Activated naive CD8-positive, alpha-beta T cell treated with anti-CD3 and anti-CD28 coated beads, Interleukin-2, amount 50 U/mL, for 24 hours (primary cell): ENCODE measurements around the gene MMP7.

Experiments
- ATAC-seq: fragments of 150-1000 bp; cut with Tn5 transposase; one replicate; pipeline ENCODE4 v1.10.0; 2021
- DNase-seq: peaks from one replicate; pipeline ENCODE4 v3.0.0; 2021
- H3K27ac Mint-ChIP-seq: one replicate; pipeline ENCODE4 v1.8.0; 2021; ENCODE audit warnings: mild to moderate bottlenecking, mixed read lengths
- H3K27me3 Mint-ChIP-seq: one replicate; pipeline ENCODE4 v1.8.0; 2021; ENCODE audit warnings: mixed read lengths
- H3K36me3 Mint-ChIP-seq: one replicate; pipeline ENCODE4 v1.8.0; 2021; ENCODE audit warnings: low read depth, mixed read lengths
- H3K4me1 Mint-ChIP-seq: one replicate; pipeline ENCODE4 v1.8.0; 2021; ENCODE audit warnings: mixed read lengths
- H3K4me3 Mint-ChIP-seq: one replicate; pipeline ENCODE4 v1.8.0; 2021; ENCODE audit warnings: mild to moderate bottlenecking, moderate library complexity, mixed read lengths
- H3K9me3 Mint-ChIP-seq: one replicate; pipeline ENCODE4 v1.8.0; 2021; ENCODE audit warnings: mixed read lengths

Gene MMP7, protein sequence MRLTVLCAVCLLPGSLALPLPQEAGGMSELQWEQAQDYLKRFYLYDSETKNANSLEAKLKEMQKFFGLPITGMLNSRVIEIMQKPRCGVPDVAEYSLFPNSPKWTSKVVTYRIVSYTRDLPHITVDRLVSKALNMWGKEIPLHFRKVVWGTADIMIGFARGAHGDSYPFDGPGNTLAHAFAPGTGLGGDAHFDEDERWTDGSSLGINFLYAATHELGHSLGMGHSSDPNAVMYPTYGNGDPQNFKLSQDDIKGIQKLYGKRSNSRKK

DNA sequence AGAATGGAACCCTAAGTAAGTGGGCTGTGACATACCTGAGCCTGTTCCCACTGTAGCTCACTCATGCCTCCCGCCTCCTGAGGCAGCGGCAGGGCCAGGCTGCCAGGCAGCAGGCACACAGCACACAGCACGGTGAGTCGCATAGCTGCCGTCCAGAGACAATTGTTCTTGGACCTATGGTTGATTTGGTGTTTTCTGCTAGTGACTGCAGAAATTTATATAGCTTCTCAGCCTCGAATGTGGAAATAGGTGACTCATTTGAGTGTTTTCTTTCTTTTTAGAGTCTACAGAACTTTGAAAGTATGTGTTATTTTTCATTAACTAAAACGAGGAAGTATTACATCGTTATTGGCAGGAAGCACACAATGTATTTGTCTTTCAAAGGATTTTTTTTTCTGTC lies at the start of gene MMP7:
Gene MMP7 (minus strand): TSS at position 190 of the 400 bp plus-strand sequence. CDS start 47 bp downstream, at position 143.
- ATAC-seq = no peak
- Mint-ChIP-seq H3K4me1 (peaks cover 2% of the 10 kb centered on the region), H3K36me3 (no peaks in the 10 kb centered on the region), H3K27ac (no peak within 1 kb of the TSS), H3K4me3 (no peak within 1 kb of the TSS), H3K9me3 (no peaks in the 10 kb centered on the region), H3K27me3 (no peaks in the 10 kb centered on the region)
- DNase-seq = no peak

DNA sequence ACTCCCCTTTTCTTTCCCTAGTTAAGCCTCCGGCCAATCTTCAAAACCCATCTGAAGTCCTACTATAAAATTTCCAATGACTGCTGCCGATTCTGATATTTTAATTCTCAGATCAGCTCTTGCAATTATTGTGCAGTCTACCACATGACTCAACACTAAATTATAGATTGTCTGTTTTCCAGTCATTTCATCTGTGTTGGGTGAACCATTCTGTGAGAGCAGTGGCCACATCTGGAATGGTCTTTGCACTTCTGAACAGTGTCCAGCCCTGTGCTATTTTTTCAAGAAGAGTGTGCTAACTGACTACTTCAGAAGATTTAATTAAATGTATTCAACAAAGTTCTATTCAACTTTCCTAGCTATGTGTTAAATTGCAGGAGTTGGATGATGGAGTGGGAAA lies 47.2 kb upstream of the MMP7 start:
- DNase-seq (no peak), ATAC-seq (no peak)
- Mint-ChIP-seq H3K36me3 (no peaks in the 10 kb centered on the region), H3K4me3 (no peak overlapping the region), H3K9me3 (peaks cover 12% of the 10 kb centered on the region), H3K27ac (no peak overlapping the region), H3K27me3 (no peaks in the 10 kb centered on the region), H3K4me1 (peaks cover 37% of the 10 kb centered on the region)

DNA sequence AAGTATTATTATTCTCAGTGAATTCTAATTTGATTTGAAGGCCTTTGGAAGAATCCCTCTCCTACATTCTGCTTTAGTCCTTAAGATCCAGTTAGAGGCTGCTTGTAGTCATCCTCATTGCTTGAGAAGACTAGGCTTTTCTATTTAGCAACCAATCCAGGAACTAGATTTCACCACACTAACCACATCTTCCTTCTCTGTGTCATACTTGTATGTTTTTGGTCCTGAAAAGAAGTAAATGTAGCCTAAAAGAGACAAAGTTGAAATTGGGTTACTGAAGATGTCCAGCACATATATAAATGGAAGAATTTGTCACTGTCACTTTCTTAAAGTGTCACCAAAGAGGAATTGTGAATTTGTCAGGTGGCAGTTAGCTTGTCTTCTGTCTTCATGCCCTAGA lies 46.6 kb upstream of the MMP7 start:
- H3K4me3 Mint-ChIP-seq = no peak overlapping the region
- DNase-seq (no peak), ATAC-seq (peak; percentile 58)
- peaks cover 12% of the 10 kb centered on the region for H3K9me3 Mint-ChIP-seq
- no peaks in the 10 kb centered on the region for H3K27me3 Mint-ChIP-seq
- H3K4me1 Mint-ChIP-seq = peaks cover 35% of the 10 kb centered on the region
- H3K27ac Mint-ChIP-seq = no peak overlapping the region
- H3K36me3 Mint-ChIP-seq = no peaks in the 10 kb centered on the region

DNA sequence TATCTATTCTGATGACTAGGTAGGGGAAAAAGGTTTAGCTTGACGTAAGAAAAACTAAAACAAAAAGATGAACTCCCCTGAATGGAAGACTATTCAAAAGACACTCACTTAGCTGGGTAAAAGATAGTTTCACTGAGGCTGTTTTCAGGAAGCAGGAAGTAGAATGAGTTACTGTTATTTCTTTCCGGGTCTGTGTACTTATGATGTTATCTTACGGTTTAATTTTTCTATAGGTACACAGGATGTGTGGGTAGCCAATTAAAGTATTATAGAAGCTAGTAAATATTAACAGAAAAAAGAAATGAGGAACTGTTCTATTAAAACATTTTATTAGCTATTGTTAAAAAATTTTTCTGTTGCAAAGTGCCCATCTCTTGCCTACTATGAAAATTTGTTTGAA lies 45.8 kb upstream of the MMP7 start:
- peaks cover 12% of the 10 kb centered on the region for H3K9me3 Mint-ChIP-seq
- H3K27me3 Mint-ChIP-seq = no peaks in the 10 kb centered on the region
- no peak overlapping the region for H3K4me3 Mint-ChIP-seq
- H3K27ac Mint-ChIP-seq = peak overlapping the region; percentile 10
- ATAC-seq (no peak), DNase-seq (no peak)
- peaks cover 35% of the 10 kb centered on the region for H3K4me1 Mint-ChIP-seq
- H3K36me3 Mint-ChIP-seq = no peaks in the 10 kb centered on the region

DNA sequence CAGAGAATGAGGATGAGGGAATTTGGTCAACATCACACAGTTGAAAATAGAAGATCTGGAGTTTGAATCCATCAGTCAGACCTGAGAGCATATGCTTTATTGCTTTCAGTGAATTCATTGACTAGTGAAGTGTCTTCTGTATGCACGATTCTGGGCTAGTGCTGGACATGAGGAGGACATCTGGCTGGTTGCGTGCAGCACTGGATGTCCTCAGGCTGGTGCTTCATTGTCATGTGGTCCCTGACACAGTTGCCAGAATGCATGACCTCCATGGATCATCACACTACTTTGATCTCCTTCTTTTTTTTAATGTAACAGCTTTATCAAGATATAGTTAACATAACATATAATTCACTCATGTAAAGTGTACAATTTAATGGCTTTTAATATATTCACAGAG lies 44.5 kb upstream of the MMP7 start:
- Mint-ChIP-seq H3K4me3 (no peak overlapping the region), H3K27ac (no peak overlapping the region), H3K9me3 (peaks cover 12% of the 10 kb centered on the region), H3K4me1 (peaks cover 27% of the 10 kb centered on the region), H3K27me3 (no peaks in the 10 kb centered on the region), H3K36me3 (no peaks in the 10 kb centered on the region)
- no peak for DNase-seq
- no peak for ATAC-seq

DNA sequence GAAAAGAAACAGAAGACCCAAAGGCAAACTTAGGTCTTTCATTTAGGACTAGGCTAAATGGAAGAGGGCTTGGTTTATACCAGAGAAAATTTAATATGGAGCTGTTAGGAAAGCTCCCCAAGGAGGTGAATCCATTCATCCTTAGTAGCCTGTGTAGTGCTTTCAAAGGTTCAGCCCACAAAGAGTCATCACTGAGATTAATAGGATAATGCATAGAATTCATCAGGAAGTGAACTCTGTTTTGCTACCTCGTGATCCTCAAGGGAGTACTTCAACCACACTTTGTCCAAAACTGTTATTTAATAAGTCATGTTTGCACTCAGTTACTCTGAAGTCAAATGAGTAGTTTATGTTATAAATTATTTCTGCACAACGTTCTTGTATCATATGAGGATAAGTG lies 43.3 kb upstream of the MMP7 start:
- peaks cover 4% of the 10 kb centered on the region for H3K36me3 Mint-ChIP-seq
- H3K27me3 Mint-ChIP-seq = no peaks in the 10 kb centered on the region
- peaks cover 19% of the 10 kb centered on the region for H3K9me3 Mint-ChIP-seq
- DNase-seq = no peak
- no peak for ATAC-seq
- H3K27ac Mint-ChIP-seq = no peak overlapping the region
- no peak overlapping the region for H3K4me3 Mint-ChIP-seq
- peaks cover 23% of the 10 kb centered on the region for H3K4me1 Mint-ChIP-seq

DNA sequence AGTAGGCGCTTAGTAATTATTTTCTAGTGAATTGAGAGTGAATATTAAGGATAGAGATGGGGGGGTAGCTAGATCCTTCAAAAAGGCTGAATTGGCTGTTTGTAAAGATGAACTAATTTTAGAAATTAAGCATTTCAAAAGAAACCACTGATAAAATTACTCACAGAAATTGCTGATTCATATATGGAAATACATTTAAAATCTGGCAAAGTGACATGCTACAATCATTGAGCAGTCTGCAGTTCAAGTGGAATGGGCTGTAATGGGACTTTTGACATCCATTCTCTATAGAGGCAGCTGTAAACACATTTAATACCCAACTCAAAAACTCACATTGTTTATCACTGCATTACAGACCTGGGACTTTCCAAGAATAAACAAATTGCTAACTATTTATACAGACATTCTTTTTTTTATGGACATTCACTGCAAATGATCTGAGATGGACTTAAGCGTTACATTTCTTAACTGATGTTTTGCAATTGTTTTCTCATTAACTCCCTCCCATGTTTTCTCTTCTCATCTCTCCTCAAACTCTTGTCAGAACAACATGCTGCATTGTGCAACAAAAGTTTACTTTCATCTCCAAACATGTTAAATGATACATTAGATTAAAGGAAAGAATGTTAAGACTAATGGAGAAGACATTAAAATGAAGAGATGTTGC lies 42.1 kb upstream of the MMP7 start:
- no peak for DNase-seq
- no peak overlapping the region for H3K27ac Mint-ChIP-seq
- ATAC-seq = no peak

DNA sequence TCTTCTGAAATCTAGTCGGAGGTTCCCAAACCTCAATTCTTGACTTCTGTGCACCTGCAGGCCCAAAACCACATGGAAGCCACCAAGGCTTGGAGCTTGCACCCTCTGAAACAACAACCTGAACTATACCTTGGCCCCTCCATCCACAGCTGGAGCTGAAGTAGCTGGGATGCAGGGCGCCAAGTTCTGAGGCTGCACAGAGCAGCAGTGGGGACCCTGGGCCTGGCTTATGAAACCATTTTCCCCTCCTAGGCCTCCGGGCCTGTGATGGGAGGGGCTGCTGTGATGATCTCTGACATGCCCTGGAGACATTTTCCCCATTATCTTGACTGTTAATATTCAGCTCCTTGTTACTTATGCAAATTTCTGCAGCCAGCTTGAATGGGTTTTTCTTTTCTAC lies 38.3 kb upstream of the MMP7 start:
- DNase-seq (no peak), ATAC-seq (no peak)
- Mint-ChIP-seq H3K36me3 (peaks cover 4% of the 10 kb centered on the region), H3K27me3 (no peaks in the 10 kb centered on the region), H3K27ac (no peak overlapping the region), H3K4me1 (peaks cover 5% of the 10 kb centered on the region), H3K4me3 (no peak overlapping the region), H3K9me3 (peaks cover 23% of the 10 kb centered on the region)

More for the DNA sequence above, 42.1 kb upstream of the MMP7 start:
- Mint-ChIP-seq H3K27me3 (no peaks in the 10 kb centered on the region), H3K4me1 (peaks cover 21% of the 10 kb centered on the region), H3K9me3 (peaks cover 24% of the 10 kb centered on the region), H3K4me3 (no peak overlapping the region), H3K36me3 (peaks cover 4% of the 10 kb centered on the region)

DNA sequence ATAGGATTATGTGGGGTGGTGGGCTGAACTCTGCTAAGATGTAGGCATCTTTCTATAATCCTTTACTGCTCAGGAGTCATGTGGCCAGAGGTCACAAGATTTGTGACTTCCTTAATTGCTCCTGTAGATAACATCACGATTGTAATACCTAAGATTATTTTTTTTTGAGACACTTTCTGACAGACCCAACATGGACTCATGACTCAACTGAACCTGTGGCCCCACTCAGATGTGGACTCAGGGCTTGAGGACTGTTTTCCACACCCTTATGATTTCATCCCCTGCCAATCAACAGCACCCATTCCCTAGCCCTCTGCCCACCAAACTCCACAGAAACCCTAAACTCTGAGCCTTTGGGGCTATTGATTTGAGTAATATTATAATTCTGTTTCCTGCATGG lies 35.6 kb upstream of the MMP7 start:
- peaks cover 30% of the 10 kb centered on the region for H3K4me1 Mint-ChIP-seq
- no peaks in the 10 kb centered on the region for H3K27me3 Mint-ChIP-seq
- peaks cover 4% of the 10 kb centered on the region for H3K36me3 Mint-ChIP-seq
- no peak overlapping the region for H3K27ac Mint-ChIP-seq
- no peak for DNase-seq
- ATAC-seq = no peak
- peaks cover 23% of the 10 kb centered on the region for H3K9me3 Mint-ChIP-seq
- no peak overlapping the region for H3K4me3 Mint-ChIP-seq

DNA sequence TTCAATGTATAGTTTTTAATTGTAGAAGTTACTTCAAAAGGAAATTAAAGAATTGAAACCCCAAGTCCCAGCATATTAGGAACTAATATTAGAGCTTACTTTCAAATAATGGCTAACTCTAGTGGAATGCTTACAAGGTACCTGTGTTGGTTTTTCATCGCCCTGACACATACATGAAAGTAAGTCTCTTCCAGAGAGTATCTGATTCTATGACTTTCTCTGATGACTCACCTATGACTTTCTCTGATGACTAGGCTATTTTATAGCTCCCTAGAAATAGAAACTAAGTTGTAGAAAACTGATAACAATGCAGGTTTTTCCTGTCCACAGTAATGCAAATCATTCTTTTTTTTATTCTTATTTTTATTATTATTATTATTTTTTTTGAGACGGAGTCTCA lies 33.6 kb upstream of the MMP7 start:
- H3K27me3 Mint-ChIP-seq = no peaks in the 10 kb centered on the region
- H3K27ac Mint-ChIP-seq = no peak overlapping the region
- H3K36me3 Mint-ChIP-seq = peaks cover under 1% of the 10 kb centered on the region
- DNase-seq (no peak), ATAC-seq (peak; percentile 94)
- peaks cover 48% of the 10 kb centered on the region for H3K4me1 Mint-ChIP-seq
- no peak overlapping the region for H3K4me3 Mint-ChIP-seq
- peaks cover 18% of the 10 kb centered on the region for H3K9me3 Mint-ChIP-seq

DNA sequence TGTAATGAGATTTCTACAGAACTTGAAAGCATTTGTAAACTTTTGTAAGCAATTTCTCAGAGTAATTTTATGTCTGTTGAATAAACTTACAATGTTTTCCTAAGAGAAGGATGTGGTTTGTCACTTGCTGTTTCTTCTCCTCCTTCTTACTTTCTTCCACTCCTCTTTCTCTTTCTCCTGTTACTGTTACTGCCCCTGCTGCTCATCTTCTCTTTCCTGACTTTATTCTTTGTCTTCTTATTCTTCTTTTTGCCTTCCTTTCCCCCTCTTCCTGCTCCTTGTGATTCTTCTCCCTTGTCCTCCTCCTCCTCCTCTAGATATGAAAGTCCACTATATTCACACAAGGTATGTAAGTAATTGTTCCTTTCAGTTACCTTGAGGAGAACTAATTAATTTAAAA lies 31.1 kb upstream of the MMP7 start:
- peaks cover 4% of the 10 kb centered on the region for H3K36me3 Mint-ChIP-seq
- peak overlapping the region; percentile 60 for H3K4me3 Mint-ChIP-seq
- peaks cover 5% of the 10 kb centered on the region for H3K9me3 Mint-ChIP-seq
- H3K27ac Mint-ChIP-seq = no peak overlapping the region
- DNase-seq = no peak
- H3K27me3 Mint-ChIP-seq = no peaks in the 10 kb centered on the region
- H3K4me1 Mint-ChIP-seq = peaks cover 49% of the 10 kb centered on the region
- no peak for ATAC-seq

DNA sequence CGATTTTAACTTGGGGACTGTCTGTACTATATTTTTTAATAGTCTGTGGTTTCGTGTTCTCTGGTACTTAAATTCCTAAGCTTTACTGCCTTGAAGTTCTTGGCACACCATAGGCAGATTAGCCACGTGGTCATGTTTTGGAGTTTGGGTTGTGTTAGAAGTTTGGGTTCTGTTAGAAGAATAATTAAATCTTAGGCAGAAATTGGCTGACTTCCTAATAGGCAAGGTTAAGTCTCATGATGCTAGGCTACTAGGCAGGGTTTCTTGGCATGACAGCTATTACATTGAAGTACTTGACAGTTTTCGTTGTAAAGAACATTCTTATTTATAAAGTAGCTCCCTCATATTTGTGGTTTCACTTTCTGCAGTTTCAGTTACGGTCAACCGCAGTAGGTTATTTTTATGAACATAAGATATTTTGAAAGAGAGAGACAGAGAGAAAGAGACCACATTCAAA lies 30.0 kb upstream of the MMP7 start:
- no peaks in the 10 kb centered on the region for H3K9me3 Mint-ChIP-seq
- peak overlapping the region; percentile 67 for H3K4me3 Mint-ChIP-seq
- DNase-seq (no peak), ATAC-seq (peak; percentile 58)
- H3K4me1 Mint-ChIP-seq = peaks cover 49% of the 10 kb centered on the region
- peak overlapping the region; percentile 68 for H3K27ac Mint-ChIP-seq
- H3K36me3 Mint-ChIP-seq = peaks cover 4% of the 10 kb centered on the region
- H3K27me3 Mint-ChIP-seq = no peaks in the 10 kb centered on the region

DNA sequence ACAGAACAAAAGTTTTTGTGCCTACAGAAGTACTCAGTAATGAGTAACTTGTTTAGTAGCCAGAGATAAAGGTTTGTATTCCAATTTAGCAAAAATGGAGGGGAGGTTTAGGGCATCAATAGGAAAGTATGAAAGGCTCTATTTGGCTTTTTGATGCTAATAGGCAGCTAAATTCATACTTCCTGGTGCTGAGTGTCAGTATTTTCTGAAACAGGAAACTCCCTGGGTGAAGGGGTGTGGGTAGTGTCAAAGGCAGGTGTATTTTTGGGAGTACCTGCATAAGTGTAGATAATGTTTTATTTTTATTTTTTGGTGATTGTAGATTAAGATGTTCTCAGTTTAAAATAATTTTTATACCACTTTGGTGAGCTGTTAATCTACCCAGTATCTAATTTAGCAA lies 29.3 kb upstream of the MMP7 start:
- Mint-ChIP-seq H3K9me3 (no peaks in the 10 kb centered on the region), H3K27me3 (no peaks in the 10 kb centered on the region), H3K4me1 (peaks cover 49% of the 10 kb centered on the region), H3K36me3 (peaks cover 4% of the 10 kb centered on the region), H3K27ac (peak overlapping the region; percentile 23), H3K4me3 (no peak overlapping the region)
- no peak for DNase-seq
- no peak for ATAC-seq

DNA sequence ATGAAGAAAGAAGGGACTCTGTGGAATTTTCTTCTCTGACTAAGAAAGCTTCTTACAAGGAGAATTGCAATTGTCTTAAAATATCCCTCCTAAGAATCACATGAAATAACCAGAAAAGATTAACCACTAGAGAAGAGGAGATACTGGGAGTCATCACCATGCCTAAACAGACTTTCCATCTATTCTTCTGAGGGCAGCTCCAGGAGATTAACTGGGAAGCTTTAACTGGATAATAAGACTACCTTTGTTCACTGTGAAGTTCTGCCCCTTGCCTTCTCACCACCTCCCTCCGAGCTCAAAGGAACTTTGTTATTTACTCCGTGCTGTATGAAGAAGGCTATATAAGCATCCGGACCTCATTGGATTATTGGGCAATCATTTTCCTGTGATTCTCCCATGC lies 24.5 kb upstream of the MMP7 start:
- Mint-ChIP-seq H3K9me3 (no peaks in the 10 kb centered on the region), H3K4me3 (no peak overlapping the region), H3K27me3 (no peaks in the 10 kb centered on the region), H3K36me3 (peaks cover 4% of the 10 kb centered on the region), H3K4me1 (peaks cover 15% of the 10 kb centered on the region), H3K27ac (no peak overlapping the region)
- DNase-seq = no peak
- no peak for ATAC-seq

DNA sequence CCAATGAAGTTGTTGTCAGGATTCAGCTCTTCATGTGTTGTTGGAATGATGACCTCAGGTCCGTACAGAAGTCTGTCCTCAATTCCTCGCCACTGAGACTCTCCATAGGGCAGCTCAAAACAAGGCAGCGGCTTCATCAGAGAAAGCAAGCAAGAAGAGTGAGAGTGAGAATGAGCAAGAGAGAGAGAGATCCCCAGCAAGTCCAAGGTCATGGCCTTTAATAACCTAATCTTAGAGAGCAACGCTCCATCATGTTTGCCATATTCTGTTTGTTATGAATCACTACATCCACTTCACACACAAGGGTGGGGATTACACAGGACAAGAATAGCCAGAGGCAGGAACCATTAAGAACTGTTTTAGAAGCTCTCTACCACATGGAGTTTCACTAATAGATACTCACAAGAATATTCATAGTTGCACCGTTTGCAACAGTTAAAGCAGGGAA lies 23.3 kb upstream of the MMP7 start:
- Mint-ChIP-seq H3K27me3 (no peaks in the 10 kb centered on the region), H3K4me1 (peaks cover 4% of the 10 kb centered on the region), H3K27ac (no peak overlapping the region), H3K9me3 (no peaks in the 10 kb centered on the region), H3K4me3 (no peak overlapping the region), H3K36me3 (peaks cover 3% of the 10 kb centered on the region)
- peak; percentile 15 for ATAC-seq
- no peak for DNase-seq
